Lung (tissue), 12 donors: ENCODE measurements around the gene TMEM80. TPM values are rescaled to one million over a fixed set of nuclear protein-coding genes. Genes with fewer than 3 reads are reported as not detected.

Experiments
- ATAC-seq: fragments of 200-7000 bp; cut with Tn5 transposase; one replicate; pipeline ENCODE4 v1.9.1; 2020; ENCODE audit warnings: moderate number of reproducible peaks; ENCODE audit not compliant: insufficient read depth, low FRiP score
- DNase-seq, 3 donors: peaks; one replicate each; pipeline ENCODE4 v3.0.0-alpha.2; 2013 to 2017
- H3K27ac ChIP-seq, 2 donors: one replicate each; pipeline ENCODE4 v1.5.1; 2013; ENCODE audit warnings: mild to moderate bottlenecking in 2 of 2, moderate library complexity in 2 of 2, control low read depth in 1 of 2, inconsistent platforms in 1 of 2, low read depth in 1 of 2, low read length in 1 of 2
- H3K27me3 ChIP-seq, 3 donors: one replicate each; pipeline ENCODE4 v1.5.1; 2013; ENCODE audit warnings: low read length in 2 of 3; ENCODE audit not compliant: control insufficient read depth in 3 of 3, insufficient read depth in 3 of 3
- H3K36me3 ChIP-seq, 4 donors: one replicate each; pipeline ENCODE4 v1.5.1; 2013; ENCODE audit warnings: low read length in 4 of 4, mild to moderate bottlenecking in 1 of 4, moderate library complexity in 1 of 4; ENCODE audit not compliant: control insufficient read depth in 4 of 4, insufficient read depth in 4 of 4
- H3K4me1 ChIP-seq, 5 donors: one replicate each; pipeline ENCODE4 v1.5.1; 2013; ENCODE audit warnings: low read length in 5 of 5, mild to moderate bottlenecking in 2 of 5, moderate library complexity in 1 of 5; ENCODE audit not compliant: control insufficient read depth in 5 of 5, insufficient read depth in 5 of 5
- H3K4me3 ChIP-seq: one replicate; pipeline ENCODE4 v1.5.1; 2013; ENCODE audit warnings: mild to moderate bottlenecking, control low read depth, moderate library complexity
- H3K9ac ChIP-seq, 2 donors: one replicate each; pipeline ENCODE4 v1.5.1; 2013; ENCODE audit warnings: low read length in 2 of 2, control low read depth in 1 of 2; ENCODE audit not compliant: insufficient read depth in 1 of 2
- H3K9me3 ChIP-seq, 4 donors: one replicate each; pipeline ENCODE4 v1.5.1; 2013; ENCODE audit warnings: low read length in 3 of 4, mild to moderate bottlenecking in 1 of 4, moderate library complexity in 1 of 4; ENCODE audit not compliant: control insufficient read depth in 4 of 4, insufficient read depth in 3 of 4
- CTCF ChIP-seq: IDR thresholded peaks from 2 replicates; pipeline ENCODE4 v1.5.1; 2012; ENCODE audit warnings: mild to moderate bottlenecking; ENCODE audit errors: control extremely low read depth, extremely low read depth
- WGBS, 2 donors: extraction: QIAGEN DNeasy Blood & Tissue Kit; methylation state at CpG; one replicate each; pipeline ENCODE4 v1.1.7; 2013; 5-methylcytosine and 5-hydroxymethylcytosine counted together
- polyA plus RNA-seq, 2 donors: library from polyadenylated mRNA; stranded (reverse); fragments of 200-250 nt; gene quantifications; one replicate each; pipeline ENCODE4 v1.2.1, GENCODE V29; 2013
- total RNA-seq, 2 donors: library from RNA; depleted of rRNA in 1 of 2; stranded (reverse); fragments of >200 nt in 1 of 2; gene quantifications; one replicate each; pipeline ENCODE4 v1.2.1, GENCODE V29; 2014 to 2021
- donor health status: control.
- donor health status: control.
- donor health status: Bipolar disorder and iron deficiency.
- donor health status: healthy.
- donor health status: DM: yes; HTN: yes; CAD: no.

The TMEM80 gene
- total and polyA plus RNA-seq, 4 donors = 10.3 to 28.1 (median 18.5) TPM

GRCh38 chr11:656866-657265, 38.8 kb upstream of the TMEM80 start:
- DNase-seq (no peak), ATAC-seq (no peak)
- Histone ChIP-seq H3K36me3 (peaks cover 0 to 35% (median 4%) of the 10 kb centered on the region in 4 donors), H3K4me3 (no peak overlapping the region), H3K9ac (no peak overlapping the region), H3K4me1 (peaks cover 0 to 2% (median 0%) of the 10 kb centered on the region in 5 donors), H3K27me3 (no peaks in the 10 kb centered on the region), H3K9me3 (peaks cover 0 to 4% (median 0%) of the 10 kb centered on the region in 4 donors), H3K27ac (no peak overlapping the region)
- 90 to 91% methylated on average over 7 of the region's 7 CpGs for WGBS, 2 donors
- TF ChIP-seq CTCF = no peak

GRCh38 chr11:657691-658126, 37.9 kb upstream of the TMEM80 start:
- H3K9me3 ChIP-seq = peaks cover 0 to 4% (median 0%) of the 10 kb centered on the region in 4 donors
- H3K27me3 ChIP-seq = no peaks in the 10 kb centered on the region
- no peak overlapping the region for H3K4me3 ChIP-seq
- 90 to 92% methylated on average over 14 of the region's 14 CpGs for WGBS, 2 donors
- peaks cover 0 to 4% (median 0%) of the 10 kb centered on the region in 5 donors for H3K4me1 ChIP-seq
- H3K9ac ChIP-seq = no peak overlapping the region
- no peak for TF ChIP-seq CTCF
- peaks cover 0 to 35% (median 4%) of the 10 kb centered on the region in 4 donors for H3K36me3 ChIP-seq
- DNase-seq (no peak), ATAC-seq (no peak)
- no peak overlapping the region for H3K27ac ChIP-seq

- WGBS, 2 donors = 95 to 96% methylated on average over 16 of the region's 16 CpGs
- no peaks in the 10 kb centered on the region for H3K27me3 ChIP-seq
- ATAC-seq (no peak), DNase-seq (no peak)
- TF ChIP-seq CTCF = no peak
- peaks cover 0 to 5% (median 0%) of the 10 kb centered on the region in 5 donors for H3K4me1 ChIP-seq
- no peaks in the 10 kb centered on the region for H3K9me3 ChIP-seq
- no peak overlapping the region for H3K27ac ChIP-seq
- no peak overlapping the region for H3K9ac ChIP-seq
- peaks cover 0 to 32% (median 6%) of the 10 kb centered on the region in 4 donors for H3K36me3 ChIP-seq
- H3K4me3 ChIP-seq = no peak overlapping the region
Observed at GRCh38 chr11:659532-660085, 36.0 kb upstream of the TMEM80 start.

- TF ChIP-seq CTCF = no peak
- no peak overlapping the region for H3K4me3 ChIP-seq
- peaks cover 0 to 4% (median 0%) of the 10 kb centered on the region in 5 donors for H3K4me1 ChIP-seq
- H3K27ac ChIP-seq = no peak overlapping the region
- ATAC-seq (no peak), DNase-seq (no peak)
- no peaks in the 10 kb centered on the region for H3K9me3 ChIP-seq
- no peaks in the 10 kb centered on the region for H3K27me3 ChIP-seq
- H3K9ac ChIP-seq = no peak overlapping the region
- 93% methylated on average over 19 of the region's 19 CpGs for WGBS, 2 donors
- H3K36me3 ChIP-seq = peaks cover 0 to 32% (median 6%) of the 10 kb centered on the region in 4 donors
Observed at GRCh38 chr11:660281-660680, 35.3 kb upstream of the TMEM80 start.
